Peyer's patch (tissue), 4 donors: ENCODE data around the gene ST6GALNAC4.
A peak's percentile ranks its signal among the peaks of the same experiment; 100 is the strongest.

Source experiments
- POLR2A ChIP-seq, 2 donors: fragments of 450-650 bp; IDR thresholded peaks; one replicate each; pipeline ENCODE4 v1.5.1; 2017; ENCODE audit warnings: antibody characterized with exemption in 2 of 2, mild to moderate bottlenecking in 2 of 2, moderate library complexity in 2 of 2
- TF ChIP-seq, protein P1 (sequence below), 6 experiments: fragments of 450-650 bp in 4 of 6; fragments of 200-600 bp in 2 of 6; sonication (generic) in 1 of 6; IDR thresholded peaks; one replicate each; pipeline ENCODE4 v1.5.1; 2017 to 2019; ENCODE audit warnings: antibody characterized with exemption in 6 of 6, mild to moderate bottlenecking in 3 of 6, moderate library complexity in 1 of 6

DNA sequence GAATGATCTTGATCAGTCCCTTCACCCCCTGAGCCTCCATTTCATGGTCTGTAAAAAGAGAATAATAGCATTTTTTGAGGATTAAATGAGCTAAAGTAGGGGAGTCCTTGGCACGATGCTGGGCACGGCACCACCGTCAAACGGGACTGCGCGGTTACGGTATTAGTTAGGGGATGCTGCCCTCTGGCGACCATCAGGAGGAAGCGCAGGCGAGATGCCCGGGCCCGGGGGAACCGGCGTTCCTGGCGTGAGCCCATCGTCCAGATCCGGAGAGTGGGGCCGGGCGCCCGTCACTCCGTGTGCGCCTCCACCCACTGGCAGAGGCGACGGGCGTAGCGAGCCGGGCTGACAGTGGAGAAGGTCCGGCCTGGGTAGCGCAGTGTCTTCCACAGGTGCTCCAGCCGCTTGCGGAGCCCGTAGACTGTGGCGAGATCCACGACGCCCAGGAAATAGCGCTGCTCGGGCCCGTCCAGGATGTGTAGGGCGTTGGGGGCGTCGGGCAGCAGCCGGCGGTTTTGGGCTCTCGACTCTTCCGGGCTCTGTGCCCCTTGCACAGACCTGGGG, 4.8 kb upstream of the ST6GALNAC4 start:
- TF ChIP-seq, protein P1, sequence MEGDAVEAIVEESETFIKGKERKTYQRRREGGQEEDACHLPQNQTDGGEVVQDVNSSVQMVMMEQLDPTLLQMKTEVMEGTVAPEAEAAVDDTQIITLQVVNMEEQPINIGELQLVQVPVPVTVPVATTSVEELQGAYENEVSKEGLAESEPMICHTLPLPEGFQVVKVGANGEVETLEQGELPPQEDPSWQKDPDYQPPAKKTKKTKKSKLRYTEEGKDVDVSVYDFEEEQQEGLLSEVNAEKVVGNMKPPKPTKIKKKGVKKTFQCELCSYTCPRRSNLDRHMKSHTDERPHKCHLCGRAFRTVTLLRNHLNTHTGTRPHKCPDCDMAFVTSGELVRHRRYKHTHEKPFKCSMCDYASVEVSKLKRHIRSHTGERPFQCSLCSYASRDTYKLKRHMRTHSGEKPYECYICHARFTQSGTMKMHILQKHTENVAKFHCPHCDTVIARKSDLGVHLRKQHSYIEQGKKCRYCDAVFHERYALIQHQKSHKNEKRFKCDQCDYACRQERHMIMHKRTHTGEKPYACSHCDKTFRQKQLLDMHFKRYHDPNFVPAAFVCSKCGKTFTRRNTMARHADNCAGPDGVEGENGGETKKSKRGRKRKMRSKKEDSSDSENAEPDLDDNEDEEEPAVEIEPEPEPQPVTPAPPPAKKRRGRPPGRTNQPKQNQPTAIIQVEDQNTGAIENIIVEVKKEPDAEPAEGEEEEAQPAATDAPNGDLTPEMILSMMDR (IDR thresholded peaks at IDR 0.05), result peak; percentile 95 to 96 (median 95)
- TF ChIP-seq POLR2A (IDR thresholded peaks at IDR 0.05), result no peak
